Subcutaneous adipose tissue (tissue), 4 donors: ENCODE measurements around the gene PCSK6. TPM values are rescaled to one million over a fixed set of nuclear protein-coding genes. Genes with fewer than 3 reads are reported as not detected.

Experiments
- total RNA-seq, 4 donors: library from RNA; depleted of rRNA; stranded (reverse); fragments of >200 nt; gene quantifications; one replicate each; pipeline ENCODE4 v1.1.0, GENCODE V29; 2016
- TF ChIP-seq, protein P1 (sequence below): fragments of 450-650 bp; IDR thresholded peaks from one replicate; pipeline ENCODE4 v1.5.1; 2016; ENCODE audit warnings: low read depth, mild to moderate bottlenecking, control low read depth, antibody characterized with exemption, moderate library complexity

The PCSK6 gene
- total RNA-seq, 4 donors from 2014 or later = 4.4 to 8.7 (median 5.9) TPM

DNA sequence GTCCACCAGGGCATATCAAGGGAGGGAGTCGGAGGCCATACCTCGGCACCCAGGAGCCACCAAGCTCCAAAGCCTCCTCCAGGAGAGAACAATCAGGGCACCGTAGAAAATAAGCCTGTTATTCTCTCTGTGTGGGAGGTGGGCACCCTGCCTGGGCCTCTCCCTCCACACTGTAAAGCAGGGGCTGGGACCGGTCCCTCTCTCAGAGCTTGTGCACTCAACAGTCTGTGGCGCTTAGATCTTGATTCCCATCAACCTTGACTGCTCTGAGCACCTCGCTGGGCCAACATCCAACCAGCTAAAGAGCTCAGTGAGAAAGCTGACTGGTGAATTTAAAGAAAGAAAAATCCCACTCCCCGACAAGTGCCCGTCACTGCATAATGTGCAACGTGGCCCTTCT lies 53.0 kb downstream of the PCSK6 start:
- TF ChIP-seq, protein P1, sequence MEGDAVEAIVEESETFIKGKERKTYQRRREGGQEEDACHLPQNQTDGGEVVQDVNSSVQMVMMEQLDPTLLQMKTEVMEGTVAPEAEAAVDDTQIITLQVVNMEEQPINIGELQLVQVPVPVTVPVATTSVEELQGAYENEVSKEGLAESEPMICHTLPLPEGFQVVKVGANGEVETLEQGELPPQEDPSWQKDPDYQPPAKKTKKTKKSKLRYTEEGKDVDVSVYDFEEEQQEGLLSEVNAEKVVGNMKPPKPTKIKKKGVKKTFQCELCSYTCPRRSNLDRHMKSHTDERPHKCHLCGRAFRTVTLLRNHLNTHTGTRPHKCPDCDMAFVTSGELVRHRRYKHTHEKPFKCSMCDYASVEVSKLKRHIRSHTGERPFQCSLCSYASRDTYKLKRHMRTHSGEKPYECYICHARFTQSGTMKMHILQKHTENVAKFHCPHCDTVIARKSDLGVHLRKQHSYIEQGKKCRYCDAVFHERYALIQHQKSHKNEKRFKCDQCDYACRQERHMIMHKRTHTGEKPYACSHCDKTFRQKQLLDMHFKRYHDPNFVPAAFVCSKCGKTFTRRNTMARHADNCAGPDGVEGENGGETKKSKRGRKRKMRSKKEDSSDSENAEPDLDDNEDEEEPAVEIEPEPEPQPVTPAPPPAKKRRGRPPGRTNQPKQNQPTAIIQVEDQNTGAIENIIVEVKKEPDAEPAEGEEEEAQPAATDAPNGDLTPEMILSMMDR = no peak

DNA sequence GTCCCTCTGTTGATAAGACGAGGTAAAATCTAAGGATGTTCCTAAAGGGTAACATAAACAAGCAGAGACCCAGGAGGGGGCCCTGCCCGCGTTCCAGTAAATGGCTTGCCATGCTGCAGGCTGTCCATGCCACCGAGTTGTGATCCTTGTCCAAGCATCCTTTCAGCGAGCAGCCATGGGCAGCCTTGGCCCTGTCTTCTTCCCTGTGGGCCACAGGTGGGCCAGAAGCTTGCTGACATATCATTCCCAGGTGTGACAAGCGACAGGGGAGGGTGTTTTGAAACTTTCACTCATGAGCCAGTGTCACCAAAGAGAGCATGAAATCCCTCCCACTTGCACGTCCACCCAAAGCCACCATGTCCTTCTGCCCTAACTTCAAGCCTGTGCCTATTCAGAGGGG lies 53.7 kb downstream of the PCSK6 start:
- TF ChIP-seq, protein P1 = no peak

DNA sequence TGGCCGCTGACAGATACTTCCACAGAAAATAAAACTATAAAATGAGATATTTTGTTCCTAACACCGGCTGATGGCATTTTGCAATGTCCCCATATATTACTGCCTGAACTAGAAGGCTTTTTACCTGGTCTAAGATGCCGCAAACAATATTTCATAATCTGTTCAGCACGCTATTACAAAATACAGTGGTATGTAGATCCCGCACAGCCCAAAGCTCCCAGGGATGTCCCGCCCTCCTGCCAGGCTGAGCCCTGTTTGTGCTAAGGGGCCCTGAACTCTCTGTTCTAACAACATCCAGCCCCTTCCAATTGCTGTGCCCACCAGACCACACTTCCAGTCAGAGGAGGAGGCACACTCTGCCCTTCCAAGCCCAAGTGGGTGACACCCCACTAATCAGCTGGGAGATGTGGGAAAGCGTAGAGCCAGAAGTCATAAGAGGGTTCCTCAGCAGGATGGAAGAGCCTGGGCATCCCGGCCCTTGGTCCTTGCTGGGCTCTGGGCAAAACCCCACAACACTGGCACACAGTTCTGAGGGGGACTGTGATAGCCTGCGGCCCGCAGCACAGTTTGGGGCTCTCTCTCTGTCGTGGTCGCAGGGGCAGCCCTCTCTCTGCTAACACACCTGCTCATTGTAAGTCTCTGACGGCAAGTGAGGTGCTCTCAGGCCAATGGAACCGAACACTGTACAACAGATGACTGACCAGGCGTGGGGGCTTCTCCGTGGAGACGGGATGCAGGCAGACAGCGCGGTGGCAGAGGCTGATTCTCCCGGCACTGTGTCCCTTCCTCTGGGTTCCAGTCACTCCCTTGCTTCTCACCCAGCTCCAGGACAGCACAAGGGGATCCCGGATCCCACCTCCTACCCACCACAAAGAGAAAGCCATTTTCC lies 55.2 kb downstream of the PCSK6 start:
- TF ChIP-seq, protein P1 = no peak

DNA sequence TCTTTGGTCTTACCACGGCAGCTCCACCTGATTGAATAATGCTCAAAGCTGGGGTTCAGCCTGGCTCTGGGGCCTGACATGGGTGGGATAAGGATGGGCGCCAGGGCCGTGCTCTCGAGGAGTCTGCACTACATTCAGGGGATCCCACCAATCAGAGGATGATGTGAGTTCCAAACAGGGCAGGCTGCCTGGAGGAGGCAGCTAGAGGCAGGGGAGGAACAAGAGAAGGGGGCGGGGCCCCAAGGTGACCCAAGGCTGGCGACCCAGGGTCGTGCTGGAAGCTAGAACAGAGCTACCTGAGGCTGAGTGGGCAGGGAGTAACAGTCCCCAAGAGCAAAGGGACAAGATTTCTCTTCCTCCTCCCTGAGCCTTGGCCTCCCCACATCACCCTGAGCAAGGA lies 56.1 kb downstream of the PCSK6 start:
- TF ChIP-seq, protein P1 = no peak

DNA sequence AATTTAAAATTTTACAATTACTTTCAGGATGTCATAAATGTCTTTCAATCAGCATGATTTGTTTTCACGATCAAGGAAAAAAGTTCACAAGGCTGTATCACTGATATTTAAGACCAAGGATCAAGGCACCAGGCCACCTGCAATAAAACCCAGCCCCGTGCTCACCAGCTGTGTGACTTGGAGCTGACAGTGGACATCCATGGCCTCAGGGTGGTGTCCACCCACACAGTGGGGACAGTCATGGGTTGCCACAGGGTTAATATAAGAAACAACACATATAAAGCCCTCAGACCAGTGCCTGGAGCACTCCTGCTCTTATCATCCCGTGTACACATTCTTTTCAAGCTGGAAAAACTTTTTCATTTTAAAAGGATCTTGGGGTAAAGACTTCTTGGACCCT lies 56.5 kb downstream of the PCSK6 start:
- TF ChIP-seq, protein P1 = no peak

DNA sequence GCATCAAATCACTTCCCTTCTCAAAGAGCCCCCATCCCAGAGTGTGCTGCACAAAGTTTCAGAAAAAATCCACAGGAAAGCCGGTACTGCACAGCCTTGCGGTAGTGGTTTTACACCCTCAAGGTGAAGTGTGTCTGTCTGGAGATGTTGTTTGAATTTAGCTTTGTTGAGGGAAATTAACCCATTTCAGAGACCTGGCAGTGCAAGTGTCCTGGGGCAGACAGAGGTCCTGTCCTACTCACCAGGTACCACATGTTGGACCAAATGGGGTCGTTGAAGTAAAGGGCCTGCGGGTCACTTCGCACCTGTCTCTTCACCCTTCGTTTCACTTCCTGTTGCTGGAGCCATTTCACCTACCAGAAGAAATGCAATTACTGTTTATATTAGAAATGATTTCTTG lies 57.8 kb downstream of the PCSK6 start:
- TF ChIP-seq, protein P1 = no peak

DNA sequence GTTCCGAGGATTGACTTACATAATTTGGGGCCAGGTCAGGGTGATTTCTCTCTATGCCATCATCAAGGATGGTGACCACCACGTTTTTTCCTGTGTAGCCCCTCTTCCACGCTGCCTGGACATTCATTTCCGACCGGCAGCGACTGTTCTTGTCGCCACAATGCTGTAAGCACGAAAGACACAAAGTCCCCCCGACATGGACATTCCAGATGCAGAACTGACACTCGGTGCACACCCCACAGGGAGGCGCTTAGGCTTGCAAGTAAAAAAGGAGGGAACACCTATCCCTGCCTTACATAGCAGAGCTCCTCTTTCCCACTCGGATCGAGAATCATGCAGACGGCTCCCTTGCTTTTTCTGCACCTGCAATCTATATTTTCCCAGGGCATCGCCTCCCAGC lies 58.2 kb downstream of the PCSK6 start:
- TF ChIP-seq, protein P1 = no peak
